Measurements from ENCODE around the gene SHC2. TPM values are rescaled to one million over a fixed set of nuclear protein-coding genes. Genes with fewer than 3 reads are reported as not detected.
"Not testable (repeated sequence)": the region's sequence is repeated elsewhere in the genome, so short reads cannot be mapped to it uniquely, and the experiment has no call there.

SHC2 gene
- total RNA-seq, 1 donor from 2014 or later = 5.1 TPM

DNA sequence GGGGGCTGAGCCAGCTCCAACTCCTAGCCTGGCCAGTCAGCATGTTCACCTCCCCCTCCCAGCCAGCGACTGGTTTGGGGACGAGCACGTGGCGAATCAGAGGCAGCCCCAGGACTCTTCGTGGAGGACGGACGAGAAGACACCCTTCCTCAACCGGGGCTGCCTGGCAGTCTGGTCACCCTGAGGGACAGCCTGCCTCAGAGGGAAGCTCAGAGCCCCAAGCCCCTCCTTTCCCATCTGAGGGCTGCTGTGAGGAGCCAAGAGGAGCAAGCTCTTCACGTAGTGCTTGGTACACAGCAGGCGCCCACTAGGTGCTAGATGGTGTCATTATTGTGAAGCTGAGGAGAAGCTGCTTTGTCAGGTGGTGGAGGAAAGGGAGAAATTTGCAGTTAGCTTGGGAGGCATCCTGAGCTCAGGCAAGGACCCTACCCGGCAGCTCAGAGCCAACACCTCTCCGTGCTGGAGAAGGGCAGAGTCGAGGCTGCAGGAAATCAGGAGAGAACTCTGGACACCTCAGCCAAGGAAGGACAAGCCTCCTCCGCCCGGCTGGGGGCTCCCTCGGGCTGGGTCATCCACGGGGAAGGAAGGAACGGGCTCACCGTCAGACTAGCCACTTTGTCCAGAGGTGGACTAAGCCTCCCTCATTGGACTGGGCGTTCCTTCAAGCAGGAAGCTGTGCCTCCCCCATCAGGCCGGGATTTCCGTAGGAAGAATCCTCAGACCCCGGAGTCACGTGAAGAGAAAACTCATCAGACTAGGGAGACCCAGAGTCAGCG is 37.0 kb downstream of the SHC2 start:
- DNase-seq (ENCODE audit: low read depth) = no peak

DNA sequence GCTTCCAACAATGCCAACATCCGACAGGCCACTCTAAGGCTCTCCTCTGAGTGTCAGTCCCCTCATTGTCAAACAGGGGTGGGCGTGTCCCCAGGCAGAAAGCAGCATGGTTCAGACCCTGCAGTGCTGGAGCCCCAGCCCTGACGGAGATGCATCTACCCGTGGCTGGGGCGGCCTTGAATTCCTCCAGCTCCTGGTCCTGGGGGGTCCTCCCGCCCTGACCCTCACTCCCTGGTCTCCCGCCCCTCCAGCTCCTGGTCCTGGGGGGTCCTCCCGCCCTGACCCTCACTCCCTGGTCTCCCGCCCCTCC is 38.0 kb downstream of the SHC2 start:
- not testable (repeated sequence) for DNase-seq (ENCODE audit: low read depth)

- DNase-seq (ENCODE audit: low read depth) = no peak
Measured at GRCh38 chr19:422213-422916, 38.5 kb downstream of the SHC2 start.

GRCh38 chr19:419721-420515 is 40.9 kb downstream of the SHC2 start:
- no peak for DNase-seq (ENCODE audit: low read depth)

GRCh38 chr19:418761-419671 is 41.8 kb downstream of the SHC2 start:
- DNase-seq (ENCODE audit: low read depth) = no peak

GRCh38 chr19:416416-416815 is 44.4 kb downstream of the SHC2 start:
- DNase-seq (ENCODE audit: low read depth) = no peak

DNA sequence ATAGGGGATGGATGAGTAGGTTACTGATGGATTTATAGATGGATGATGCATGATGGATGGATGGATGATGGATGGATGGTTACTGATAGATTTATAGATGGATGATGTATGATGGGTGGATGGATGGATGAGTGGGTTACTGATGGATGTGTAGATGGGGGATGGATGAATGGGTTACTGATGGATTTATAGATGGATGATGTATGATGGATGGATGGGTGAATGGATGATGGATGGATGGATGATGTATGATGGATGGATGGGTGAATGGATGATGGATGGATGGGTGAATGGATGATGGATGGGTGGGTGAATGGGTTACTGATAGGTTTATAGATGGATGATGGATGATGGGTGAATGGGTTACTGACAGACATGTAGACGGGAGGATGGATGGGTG is 45.5 kb downstream of the SHC2 start:
- no peak for DNase-seq (ENCODE audit: low read depth)

DNA sequence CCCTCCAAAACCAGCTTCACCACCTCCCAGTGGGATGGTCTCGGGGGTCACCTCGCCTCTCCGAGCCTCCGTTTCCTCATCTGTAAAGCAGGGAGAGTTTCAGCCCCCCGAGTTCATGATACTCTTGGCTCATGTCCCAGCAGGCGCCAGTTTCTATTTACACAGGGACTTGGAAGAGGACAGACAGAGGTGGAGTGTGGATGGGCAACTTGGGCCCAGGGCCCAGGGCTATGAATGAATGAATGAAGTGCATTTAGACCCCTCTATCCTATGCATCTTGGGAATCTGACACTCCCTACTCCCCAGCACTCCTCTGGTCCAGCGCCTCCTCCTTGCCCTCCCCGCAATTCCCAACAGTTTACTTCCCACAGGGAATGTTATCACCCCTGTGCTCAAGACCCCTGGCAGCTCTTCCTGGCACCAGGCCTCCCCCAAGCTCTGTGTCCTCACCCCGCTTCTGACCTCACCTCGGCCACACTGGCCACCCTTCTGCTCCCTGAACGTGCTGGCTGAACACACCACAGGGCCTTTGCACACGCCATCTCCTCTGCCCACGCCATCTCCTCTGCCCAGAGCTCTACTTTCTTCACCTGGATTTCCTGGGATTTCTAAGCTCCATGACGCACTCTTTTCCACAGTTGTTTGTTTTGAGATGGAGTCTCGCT is 46.9 kb downstream of the SHC2 start:
- DNase-seq (ENCODE audit: low read depth) = no peak

- DNase-seq (ENCODE audit: low read depth) = no peak
Measured at GRCh38 chr19:412356-413355, 48.2 kb downstream of the SHC2 start.

- DNase-seq (ENCODE audit: low read depth) = no peak
Measured at GRCh38 chr19:411723-412355, 49.0 kb downstream of the SHC2 start.

- DNase-seq (ENCODE audit: low read depth) = not testable (repeated sequence)
Measured at GRCh38 chr19:411121-411722, 49.6 kb downstream of the SHC2 start.

DNA sequence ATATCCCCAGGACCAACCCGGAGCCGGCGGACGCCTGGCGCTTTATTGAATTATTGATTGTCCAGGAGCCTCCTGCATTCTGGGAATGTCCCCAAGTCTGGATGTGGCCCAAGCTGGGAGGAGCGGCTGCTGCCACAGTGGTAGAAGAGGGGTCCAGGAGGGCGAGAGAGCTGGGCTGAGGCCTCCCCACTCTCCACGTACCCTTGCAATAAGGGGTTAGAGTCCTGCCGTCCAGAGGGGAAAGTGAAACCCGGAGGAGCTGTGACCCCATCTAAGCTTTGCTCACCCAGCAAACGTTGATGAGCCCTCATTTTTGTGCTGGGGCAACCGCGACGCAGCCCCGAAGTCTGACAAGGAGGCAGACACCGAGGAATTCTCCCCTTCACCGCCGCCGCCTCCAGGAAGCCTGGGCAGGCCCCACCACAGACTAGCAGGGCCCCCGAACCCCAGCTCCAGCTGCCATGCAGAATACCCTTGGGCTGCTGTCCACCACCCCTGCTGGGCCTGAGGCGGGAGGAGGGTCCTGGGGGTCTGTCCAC is 50.5 kb downstream of the SHC2 start:
- DNase-seq (ENCODE audit: low read depth) = no peak

GRCh38 chr19:409516-410242 is 51.2 kb downstream of the SHC2 start:
- DNase-seq (ENCODE audit: low read depth) = no peak

DNA sequence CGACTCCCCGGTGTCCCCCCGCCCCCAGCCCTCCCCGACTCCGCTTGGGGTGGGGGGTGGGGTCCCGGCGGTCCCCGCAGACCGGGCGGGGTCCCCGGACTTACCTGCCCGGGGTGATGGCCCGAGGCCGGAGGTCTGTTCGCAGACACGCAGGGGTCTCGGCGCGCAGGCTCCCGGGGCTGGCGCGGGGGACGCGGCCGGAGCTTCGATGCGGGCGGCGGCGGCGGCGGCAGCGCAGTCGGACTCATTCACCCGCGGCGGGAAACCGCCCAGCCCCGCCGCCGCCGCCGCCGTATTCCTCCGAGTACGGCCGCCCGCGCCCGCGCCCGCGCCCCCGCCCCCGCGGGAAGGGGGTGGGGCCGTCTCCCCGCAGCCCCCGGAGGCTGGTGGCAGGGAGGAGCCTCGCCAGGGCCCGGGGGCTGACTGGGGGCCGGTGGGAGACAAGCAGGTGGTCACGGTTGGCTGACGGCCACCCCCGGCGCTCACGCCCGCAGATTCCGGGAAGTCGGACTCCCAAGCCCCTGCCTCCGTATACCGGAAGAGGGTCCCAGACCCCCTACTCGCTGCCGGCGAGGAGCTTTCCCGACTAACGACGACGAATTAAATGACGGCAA is 51.8 kb downstream of the SHC2 start, which contains the start of gene C2CD4C:
Gene C2CD4C, minus strand, starts transcription at position 246 of the 614 bp plus-strand sequence. CDS start 786 bp downstream, outside the sequence.
- DNase-seq (ENCODE audit: low read depth) = no peak

GRCh38 chr19:408441-408901 is 52.4 kb downstream of the SHC2 start:
- no peak for DNase-seq (ENCODE audit: low read depth)

DNA sequence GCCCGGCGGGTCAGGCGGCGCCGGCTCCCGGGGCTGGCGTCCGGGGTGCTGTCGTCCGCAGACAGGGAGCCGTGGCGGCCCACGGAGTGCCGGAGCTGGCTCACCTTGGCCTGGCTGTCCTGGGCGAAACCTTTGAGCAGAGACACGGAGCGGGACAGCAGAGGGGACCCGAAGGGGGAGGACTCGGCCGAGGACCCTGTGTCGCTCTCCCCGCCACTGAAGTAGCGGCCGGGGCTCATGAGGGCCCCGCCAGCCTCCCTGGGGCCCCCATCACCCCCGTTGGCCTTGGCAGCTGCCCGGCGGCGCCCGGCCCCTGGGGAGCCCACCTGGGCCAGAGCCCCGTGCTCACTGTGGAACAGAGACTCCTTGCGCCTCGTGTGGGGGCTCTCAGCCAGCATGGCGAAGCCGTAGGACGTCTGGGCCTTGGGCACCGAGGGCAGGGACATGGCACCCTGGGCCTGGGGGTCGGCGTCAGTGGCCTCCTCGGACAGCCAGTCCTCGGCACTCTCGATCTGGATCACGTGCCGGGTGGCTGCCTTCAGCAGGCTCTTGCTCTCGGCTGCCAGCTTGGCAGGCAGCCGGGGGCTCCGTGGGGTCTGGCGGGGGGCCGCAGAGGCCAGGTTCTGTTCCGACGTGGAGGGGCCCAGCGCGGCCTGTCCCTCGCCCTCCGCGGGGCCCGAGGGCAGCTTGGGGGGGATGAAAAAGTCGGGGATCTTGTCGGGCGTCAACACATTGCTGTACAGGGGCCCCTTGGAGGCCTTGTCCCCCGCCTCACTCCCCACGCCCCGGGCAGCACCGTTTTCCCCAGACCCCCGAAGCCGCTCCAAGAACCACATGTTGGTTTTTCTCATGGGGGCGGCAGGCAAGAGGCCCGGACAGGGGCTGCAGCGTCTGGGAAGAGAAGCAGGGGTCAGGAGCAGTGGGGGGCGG is 53.1 kb downstream of the SHC2 start:
- no peak for DNase-seq (ENCODE audit: low read depth)

All from renal cortical epithelial cell (primary cell).